Gastrocnemius medialis (tissue), 4 donors: ENCODE data around the gene CAMTA1. TPM values are rescaled to one million over a fixed set of nuclear protein-coding genes. Genes with fewer than 3 reads are reported as not detected.
A peak's percentile ranks its signal among the peaks of the same experiment; 100 is the strongest.

ENCODE experiments used
- ATAC-seq, 2 donors: fragments of 150-250 bp; one replicate each; pipeline ENCODE4 v1.9.1; 2016
- DNase-seq, 2 donors: peaks; one replicate each; pipeline ENCODE4 v3.0.0-alpha.2; 2019
- H3K27ac ChIP-seq, 4 donors: fragments of 200-600 bp; sonication (generic); 1 replicate in 1 of 4; 2 replicates in 3 of 4; pipeline ENCODE4 v1.5.1; 2016 to 2018; ENCODE audit warnings: mild to moderate bottlenecking in 2 of 4, moderate library complexity in 1 of 4
- H3K27me3 ChIP-seq, 3 donors: fragments of 200-600 bp; sonication (generic) in 2 of 3; 1 replicate in 1 of 3; 2 replicates in 2 of 3; pipeline versions ENCODE4 v1.5.1 to v1.6.0; 2016 to 2019; ENCODE audit warnings: mild to moderate bottlenecking in 1 of 3, moderate library complexity in 1 of 3
- H3K36me3 ChIP-seq, 2 donors: fragments of 200-600 bp; sonication (generic) in 1 of 2; one replicate each; pipeline ENCODE4 v1.5.1; 2017 to 2018
- H3K4me1 ChIP-seq, 2 donors: fragments of 200-600 bp; sonication (generic) in 1 of 2; one replicate each; pipeline ENCODE4 v1.5.1; 2016 to 2017; ENCODE audit warnings: mild to moderate bottlenecking in 2 of 2
- H3K4me3 ChIP-seq, 4 donors: fragments of 200-600 bp; sonication (generic) in 3 of 4; 1 replicate in 1 of 4; 2 replicates in 3 of 4; pipeline ENCODE4 v1.5.1; 2016 to 2019; ENCODE audit warnings: mild to moderate bottlenecking in 2 of 4
- H3K9me3 ChIP-seq, 3 donors: fragments of 200-600 bp; sonication (generic) in 2 of 3; 1 replicate in 1 of 3; 2 replicates in 2 of 3; pipeline ENCODE4 v1.5.1; 2016 to 2019
- CTCF ChIP-seq, 5 experiments: fragments of 450-650 bp in 3 of 5; fragments of 200-600 bp in 2 of 5; sonication (generic) in 2 of 5; IDR thresholded peaks in 4 of 5; conservative IDR thresholded peaks in 1 of 5; 1 replicate in 4 of 5; 2 replicates in 1 of 5; pipeline ENCODE4 v1.5.1; 2016 to 2019; ENCODE audit warnings: antibody characterized with exemption in 5 of 5, mild to moderate bottlenecking in 3 of 5, moderate library complexity in 3 of 5
- POLR2A ChIP-seq, 2 donors: fragments of 450-650 bp; IDR thresholded peaks; one replicate each; pipeline ENCODE4 v1.6.1; 2017; ENCODE audit warnings: antibody characterized with exemption in 2 of 2, mild to moderate bottlenecking in 2 of 2, moderate library complexity in 2 of 2
- in situ Hi-C, 4 donors: fragments of 200-750 bp; cut with MboI; loops; one replicate each; pipeline versions ENCODE4 v1.15.0 to v1.8.0; 2017; ENCODE audit warnings: low sequenced_read_pairs in 4 of 4
- intact Hi-C: fragments of 100-400 bp; cut with DNase I; formaldehyde crosslinking; loops from one replicate; pipeline ENCODE4 v1.15.1; 2023; ENCODE audit warnings: low total_unique reads
- total RNA-seq, 4 donors: library from RNA; depleted of rRNA; stranded (reverse); fragments of >200 nt; gene quantifications; one replicate each; pipeline versions ENCODE4 v1.1.0 to v1.2.3, GENCODE V29; 2016

Gene CAMTA1
- total RNA-seq, 4 donors from 2014 or later = 60.5 to 113 (median 70.4) TPM

GRCh38 chr1:6801966-6802365 lies 16.7 kb downstream of the CAMTA1 start:
- Histone ChIP-seq H3K9me3 (no peaks in the 10 kb centered on the region), H3K36me3 (no peaks in the 10 kb centered on the region), H3K4me3 (no peak overlapping the region), H3K4me1 (peaks cover 39 to 48% of the 10 kb centered on the region in 2 donors), H3K27ac (peak overlapping the region in 3 of 4 donors; percentile 2 to 36 (median 16)), H3K27me3 (no peaks in the 10 kb centered on the region)
- peak; percentile 75 to 93 for ATAC-seq
- no peak for TF ChIP-seq CTCF (IDR thresholded peaks at IDR 0.05 in 4 of 5, conservative IDR thresholded peaks at IDR 0.05 in 1 of 5)
- no peak for DNase-seq
- intact Hi-C loops (no loop called here), in situ Hi-C loops (loop anchor here in 1 of 4 donors (10.0 kb wide), 1 partner anchor 93 kb away; no protein-coding TSS in a partner anchor)

GRCh38 chr1:6802454-6802853 lies 17.2 kb downstream of the CAMTA1 start:
- Histone ChIP-seq H3K4me1 (peaks cover 42 to 52% of the 10 kb centered on the region in 2 donors), H3K36me3 (no peaks in the 10 kb centered on the region), H3K4me3 (no peak overlapping the region), H3K27me3 (no peaks in the 10 kb centered on the region), H3K9me3 (no peaks in the 10 kb centered on the region), H3K27ac (peak overlapping the region in 3 of 4 donors; percentile 2 to 36 (median 16))
- DNase-seq (no peak), ATAC-seq (no peak)
- TF ChIP-seq CTCF (IDR thresholded peaks at IDR 0.05 in 4 of 5, conservative IDR thresholded peaks at IDR 0.05 in 1 of 5) = no peak
- no peak for TF ChIP-seq POLR2A (IDR thresholded peaks at IDR 0.05)
- intact Hi-C loops = no loop called here
- in situ Hi-C loops = loop anchor here in 1 of 4 donors (10.0 kb wide), 1 partner anchor 92 kb away; no protein-coding TSS in a partner anchor

GRCh38 chr1:6802893-6803292 lies 17.6 kb downstream of the CAMTA1 start:
- in situ Hi-C loops = loop anchor here in 1 of 4 donors (10.0 kb wide), 1 partner anchor 92 kb away; no protein-coding TSS in a partner anchor
- no peaks in the 10 kb centered on the region for H3K27me3 ChIP-seq
- no peaks in the 10 kb centered on the region for H3K36me3 ChIP-seq
- H3K9me3 ChIP-seq = no peaks in the 10 kb centered on the region
- no peak overlapping the region for H3K4me3 ChIP-seq
- no peak for TF ChIP-seq POLR2A (IDR thresholded peaks at IDR 0.05)
- no peak for TF ChIP-seq CTCF (IDR thresholded peaks at IDR 0.05 in 4 of 5, conservative IDR thresholded peaks at IDR 0.05 in 1 of 5)
- intact Hi-C loops = no loop called here
- no peak for ATAC-seq
- DNase-seq = no peak
- peaks cover 46 to 57% of the 10 kb centered on the region in 2 donors for H3K4me1 ChIP-seq
- no peak overlapping the region for H3K27ac ChIP-seq

- in situ Hi-C loops = loop anchor here in 1 of 4 donors (10.0 kb wide), 1 partner anchor 91 kb away; no protein-coding TSS in a partner anchor
Observed at GRCh38 chr1:6803357-6803756, 18.1 kb downstream of the CAMTA1 start.

More at GRCh38 chr1:6803357-6803756, 18.1 kb downstream of the CAMTA1 start:
- Histone ChIP-seq H3K27me3 (no peaks in the 10 kb centered on the region), H3K9me3 (no peaks in the 10 kb centered on the region), H3K36me3 (no peaks in the 10 kb centered on the region), H3K4me1 (peaks cover 47 to 57% of the 10 kb centered on the region in 2 donors), H3K27ac (no peak overlapping the region), H3K4me3 (no peak overlapping the region)
- DNase-seq (no peak), ATAC-seq (no peak)
- intact Hi-C loops = no loop called here
- TF ChIP-seq CTCF (IDR thresholded peaks at IDR 0.05 in 4 of 5, conservative IDR thresholded peaks at IDR 0.05 in 1 of 5) = no peak
- TF ChIP-seq POLR2A (IDR thresholded peaks at IDR 0.05) = no peak
